Activated CD4-positive, alpha-beta T cell treated with anti-CD3 and anti-CD28 coated beads for 4 hours (primary cell): ENCODE results near the gene GMIP.
A peak's percentile ranks its signal among the peaks of the same experiment; 100 is the strongest.
"Not testable (repeated sequence)": the region's sequence is repeated elsewhere in the genome, so short reads cannot be mapped to it uniquely, and the experiment has no call there.

Source experiments
- DNase-seq, 2 donors: peaks; one replicate each; pipeline ENCODE4 v3.0.0-alpha.2; 2020

Gene GMIP, protein sequence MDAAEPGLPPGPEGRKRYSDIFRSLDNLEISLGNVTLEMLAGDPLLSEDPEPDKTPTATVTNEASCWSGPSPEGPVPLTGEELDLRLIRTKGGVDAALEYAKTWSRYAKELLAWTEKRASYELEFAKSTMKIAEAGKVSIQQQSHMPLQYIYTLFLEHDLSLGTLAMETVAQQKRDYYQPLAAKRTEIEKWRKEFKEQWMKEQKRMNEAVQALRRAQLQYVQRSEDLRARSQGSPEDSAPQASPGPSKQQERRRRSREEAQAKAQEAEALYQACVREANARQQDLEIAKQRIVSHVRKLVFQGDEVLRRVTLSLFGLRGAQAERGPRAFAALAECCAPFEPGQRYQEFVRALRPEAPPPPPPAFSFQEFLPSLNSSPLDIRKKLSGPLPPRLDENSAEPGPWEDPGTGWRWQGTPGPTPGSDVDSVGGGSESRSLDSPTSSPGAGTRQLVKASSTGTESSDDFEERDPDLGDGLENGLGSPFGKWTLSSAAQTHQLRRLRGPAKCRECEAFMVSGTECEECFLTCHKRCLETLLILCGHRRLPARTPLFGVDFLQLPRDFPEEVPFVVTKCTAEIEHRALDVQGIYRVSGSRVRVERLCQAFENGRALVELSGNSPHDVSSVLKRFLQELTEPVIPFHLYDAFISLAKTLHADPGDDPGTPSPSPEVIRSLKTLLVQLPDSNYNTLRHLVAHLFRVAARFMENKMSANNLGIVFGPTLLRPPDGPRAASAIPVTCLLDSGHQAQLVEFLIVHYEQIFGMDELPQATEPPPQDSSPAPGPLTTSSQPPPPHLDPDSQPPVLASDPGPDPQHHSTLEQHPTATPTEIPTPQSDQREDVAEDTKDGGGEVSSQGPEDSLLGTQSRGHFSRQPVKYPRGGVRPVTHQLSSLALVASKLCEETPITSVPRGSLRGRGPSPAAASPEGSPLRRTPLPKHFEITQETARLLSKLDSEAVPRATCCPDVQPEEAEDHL

GRCh38 chr19:19643158-19644053, at the start of gene GMIP:
GMIP (minus strand) TSS chr19:19643657; CDS start chr19:19643529, 128 bp downstream.
- peak; percentile 85 to 86 for DNase-seq

GRCh38 chr19:19691683-19692082, 48.2 kb upstream of the GMIP start:
- DNase-seq: no peak

DNA sequence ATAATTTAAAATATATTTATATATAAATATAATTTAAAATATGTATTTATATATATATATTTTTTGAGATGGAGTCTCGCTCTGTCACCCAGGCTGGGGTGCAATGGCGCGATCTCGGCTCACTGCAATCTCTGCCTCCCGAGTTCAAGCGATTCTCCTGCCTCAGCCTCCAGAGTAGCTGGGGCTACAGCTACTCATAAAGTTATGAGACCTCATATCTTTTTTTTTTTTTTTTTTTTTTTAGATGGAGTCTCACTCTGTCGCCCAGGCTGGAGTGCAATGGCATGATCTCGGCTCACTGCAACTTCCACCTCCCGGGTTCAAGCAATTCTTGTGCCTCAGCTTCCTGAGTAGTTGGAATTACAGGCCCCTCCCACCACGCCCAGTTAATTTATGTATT, 45.6 kb upstream of the GMIP start:
- not testable (repeated sequence) for DNase-seq

DNA sequence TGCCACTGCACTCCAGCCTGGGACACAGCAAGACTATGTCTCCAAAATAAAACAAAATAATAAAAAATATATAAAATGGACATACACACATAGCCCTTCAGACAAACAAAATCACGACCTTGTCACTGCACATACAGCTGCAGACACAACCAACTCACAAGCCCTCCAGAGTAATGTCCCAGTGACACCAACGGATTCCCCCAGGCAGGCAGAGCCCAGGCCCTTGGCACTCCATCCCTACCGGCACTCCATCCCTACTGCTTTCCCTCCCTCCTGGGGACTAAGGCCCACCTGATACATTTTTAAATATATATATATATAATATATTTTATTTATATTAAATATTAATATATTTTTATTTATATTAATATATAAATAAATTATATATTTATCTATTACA, 43.6 kb upstream of the GMIP start:
- no peak for DNase-seq

DNA sequence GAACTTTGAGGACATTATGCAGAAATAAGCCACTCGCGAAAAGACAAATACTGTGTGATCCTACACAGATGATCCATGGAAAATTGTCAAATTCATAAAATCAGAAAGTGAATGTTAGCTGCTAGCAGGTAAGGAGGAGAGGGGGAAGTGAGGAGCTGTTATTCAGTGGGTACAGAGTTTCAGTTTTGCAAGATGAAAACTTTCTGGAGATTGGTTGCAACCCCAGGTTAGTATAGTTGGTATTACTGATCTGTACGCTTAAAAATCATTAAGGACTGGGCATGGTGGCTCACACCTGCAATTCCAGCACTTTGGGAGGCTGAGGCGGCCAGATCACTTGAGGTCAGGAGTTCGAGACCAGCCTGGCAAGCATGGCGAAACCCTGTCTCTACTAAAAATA, 43.1 kb upstream of the GMIP start:
- no peak for DNase-seq

- not testable (repeated sequence) for DNase-seq
Measured at GRCh38 chr19:19686119-19686518, 42.7 kb upstream of the GMIP start.

- DNase-seq: no peak
Measured at GRCh38 chr19:19679176-19680073, 36.0 kb upstream of the GMIP start.

GRCh38 chr19:19677579-19677978, 34.1 kb upstream of the GMIP start:
- no peak for DNase-seq

GRCh38 chr19:19674315-19674714, 30.9 kb upstream of the GMIP start:
- DNase-seq: no peak

DNA sequence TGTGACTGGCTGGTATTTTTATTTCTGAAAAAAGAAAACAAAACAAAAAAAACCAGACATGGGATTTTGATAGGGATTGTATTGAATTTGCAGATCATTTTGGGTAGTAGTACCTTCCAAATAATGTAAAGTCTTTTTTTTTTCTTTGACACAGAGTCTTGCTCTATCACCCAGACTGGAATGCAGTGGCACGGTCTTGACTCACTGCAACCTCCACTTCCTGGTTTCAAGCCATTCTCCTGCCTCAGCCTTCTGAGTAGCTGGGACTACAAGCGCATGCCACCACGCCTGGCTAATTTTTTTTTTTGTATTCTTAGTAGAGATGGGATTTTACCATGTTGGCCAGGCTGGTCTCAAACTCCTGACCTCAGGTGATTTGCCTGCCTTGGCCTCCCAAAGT, 29.4 kb upstream of the GMIP start:
- no peak for DNase-seq

GRCh38 chr19:19670070-19670551, 26.7 kb upstream of the GMIP start:
- no peak for DNase-seq

- peak; percentile 92 for DNase-seq
Measured at GRCh38 chr19:19668230-19669012, 25.0 kb upstream of the GMIP start, which contains the start of gene ZNF101. ZNF101 (plus strand) TSS chr19:19668839; CDS start chr19:19668964, 125 bp downstream.

DNA sequence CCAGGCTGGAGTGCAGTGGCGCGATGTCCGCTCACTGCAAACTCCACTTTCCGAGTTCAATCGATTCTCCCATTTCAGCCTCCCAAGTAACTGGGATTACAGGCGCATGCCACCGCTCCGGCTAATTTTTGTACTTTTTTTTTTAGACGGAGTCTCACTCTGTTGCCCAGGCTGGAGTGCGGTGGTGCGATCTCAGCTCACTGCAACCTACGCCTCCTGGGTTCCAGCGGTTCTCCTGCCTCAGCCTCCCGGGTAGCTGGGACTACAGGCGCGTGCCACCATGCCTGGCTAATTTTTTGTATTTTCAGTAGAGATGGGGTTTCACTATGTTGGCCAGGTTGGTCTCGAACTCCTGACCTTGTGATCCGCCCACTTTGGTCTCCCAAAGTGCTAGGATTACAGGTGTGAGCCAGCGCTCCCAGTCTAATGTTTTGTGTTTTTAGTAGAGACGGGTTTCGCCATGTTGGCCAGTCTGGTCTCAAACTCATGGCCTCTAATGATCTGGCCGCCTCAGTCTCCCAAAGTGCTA, 22.0 kb upstream of the GMIP start:
- not testable (repeated sequence) for DNase-seq

DNA sequence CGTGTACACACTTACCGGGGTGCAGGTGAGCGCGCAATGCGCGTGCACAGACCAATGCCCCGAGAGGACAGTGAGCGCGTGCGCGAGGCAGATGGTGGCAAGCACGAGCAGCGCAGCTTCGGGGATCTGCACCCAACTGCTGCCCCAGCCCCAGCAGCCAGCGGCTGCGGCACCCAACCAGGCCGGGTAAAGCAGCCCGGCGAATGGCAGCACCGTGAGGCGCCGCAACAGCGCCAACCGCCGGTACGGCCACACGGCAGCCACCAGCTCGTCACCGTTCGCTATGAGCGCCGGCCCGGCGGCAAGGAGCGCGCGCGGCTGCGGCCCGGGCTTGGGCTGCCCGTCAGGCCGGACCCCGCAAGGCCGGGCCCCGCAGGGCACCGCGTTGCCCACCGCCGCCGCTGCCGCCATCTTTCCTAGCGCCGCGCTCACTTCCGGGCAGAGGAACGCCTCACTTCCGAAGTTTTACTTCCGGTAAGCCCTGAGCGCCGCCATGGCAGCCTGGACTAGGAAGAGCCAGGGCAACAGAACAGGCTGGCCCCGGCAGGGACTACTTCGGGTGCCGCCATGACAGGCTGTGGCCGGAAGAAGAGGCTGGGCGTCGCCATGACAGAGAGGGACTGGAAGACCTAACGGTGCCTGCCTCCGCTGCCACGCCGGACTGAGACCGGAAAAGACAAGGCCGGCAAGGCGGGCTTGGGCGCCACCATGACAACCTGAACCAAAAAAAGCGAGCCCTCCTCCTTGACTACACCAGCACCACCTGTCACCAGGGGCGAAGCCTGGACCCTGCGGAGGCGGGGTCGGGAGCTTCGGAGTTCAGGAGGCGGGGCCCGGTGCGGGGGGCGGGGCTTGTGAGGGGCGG, 20.0 kb upstream of the GMIP start, which contains the start of gene ATP13A1:
Gene ATP13A1 (minus strand): TSS at position 421 of the 865 bp plus-strand sequence. CDS start 10 bp downstream, at position 411.
- peak; percentile 90 to 95 for DNase-seq

- no peak for DNase-seq
Measured at GRCh38 chr19:19662871-19663255, 19.4 kb upstream of the GMIP start.

- DNase-seq: no peak
Measured at GRCh38 chr19:19662344-19662743, 18.9 kb upstream of the GMIP start.

DNA sequence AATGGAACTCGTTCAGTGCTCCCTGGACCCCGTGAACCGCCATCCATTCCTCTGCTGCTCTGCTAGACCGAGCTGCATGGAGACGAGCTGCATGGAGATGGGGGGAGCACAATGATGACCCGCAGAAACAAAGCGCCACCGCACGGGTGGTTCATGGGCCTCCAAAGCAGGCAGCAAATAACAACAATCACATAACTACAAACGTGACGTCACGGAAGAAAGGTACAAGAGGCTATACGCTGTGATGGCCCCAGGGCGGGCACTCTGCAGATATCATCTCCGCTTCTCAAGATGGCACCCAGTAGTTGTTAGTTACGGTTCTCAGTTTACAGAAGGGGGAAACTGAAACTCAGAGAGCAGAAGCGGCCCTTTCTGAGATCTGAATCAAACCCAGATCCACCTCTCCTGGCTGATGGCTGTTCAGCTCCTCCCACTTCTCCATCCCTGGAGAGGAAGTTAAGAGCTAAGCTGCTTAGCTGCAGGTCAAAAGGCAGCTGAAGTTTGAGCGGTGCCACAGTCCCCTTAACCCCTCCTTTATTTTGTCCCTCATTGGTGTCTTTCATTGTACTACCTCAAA, 18.3 kb upstream of the GMIP start:
- DNase-seq: no peak

DNA sequence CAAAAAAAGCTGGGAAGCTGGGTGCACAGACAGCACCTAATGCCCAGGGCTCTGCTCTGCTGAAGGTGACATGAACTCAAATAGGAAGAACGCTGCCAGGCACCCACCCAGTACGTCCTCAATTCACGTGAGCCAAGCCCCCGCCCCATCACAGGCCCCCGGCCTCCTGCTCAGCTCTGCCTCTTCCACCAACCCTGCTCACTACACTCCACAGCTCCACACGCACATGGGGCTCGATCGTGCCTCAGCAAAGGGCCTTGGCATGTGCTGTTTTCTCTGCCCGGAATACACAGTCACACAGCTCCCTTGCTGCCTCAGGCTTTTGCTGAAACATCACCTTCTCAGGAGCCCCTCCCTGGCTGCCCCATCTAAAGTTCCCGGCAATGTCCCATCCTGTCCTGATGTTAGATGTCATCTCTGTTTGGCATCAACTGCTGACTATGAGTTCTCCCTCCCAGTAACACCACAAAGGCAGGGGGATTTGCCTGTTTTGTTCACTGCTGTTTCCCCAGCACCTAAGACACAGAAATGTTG, 17.8 kb upstream of the GMIP start:
- DNase-seq: no peak
